Parathyroid adenoma (tissue), 2 donors: ENCODE data around the gene ACACB.

Source experiments
- H2AFZ ChIP-seq: fragments of 300-600 bp; sonication (generic); one replicate; pipeline ENCODE4 v1.7.0; 2017; ENCODE audit warnings: antibody characterized with exemption, mild to moderate bottlenecking
- H3K27ac ChIP-seq: fragments of 300-600 bp; sonication (generic); one replicate; pipeline ENCODE4 v1.7.0; 2017
- H3K27me3 ChIP-seq: fragments of 300-600 bp; sonication (generic); one replicate; pipeline ENCODE4 v1.7.0; 2017; ENCODE audit warnings: low read length; ENCODE audit not compliant: control insufficient read depth, insufficient read depth
- H3K36me3 ChIP-seq: fragments of 300-600 bp; sonication (generic); one replicate; pipeline ENCODE4 v1.7.0; 2017; ENCODE audit warnings: low read length; ENCODE audit not compliant: control insufficient read depth, insufficient read depth
- H3K4me1 ChIP-seq: fragments of 300-600 bp; sonication (generic); one replicate; pipeline ENCODE4 v1.7.0; 2017; ENCODE audit warnings: control low read depth
- H3K4me2 ChIP-seq: fragments of 300-600 bp; sonication (generic); one replicate; pipeline ENCODE4 v1.7.0; 2017; ENCODE audit warnings: low read length
- H3K4me3 ChIP-seq: fragments of 300-600 bp; sonication (generic); one replicate; pipeline ENCODE4 v1.7.0; 2017; ENCODE audit warnings: low read depth, low read length
- H3K79me2 ChIP-seq: fragments of 300-600 bp; sonication (generic); one replicate; pipeline ENCODE4 v1.7.0; 2017; ENCODE audit warnings: control low read depth
- H3K9ac ChIP-seq: fragments of 300-600 bp; sonication (generic); one replicate; pipeline ENCODE4 v1.7.0; 2017; ENCODE audit warnings: mild to moderate bottlenecking
- H3K9me3 ChIP-seq: fragments of 300-600 bp; sonication (generic); one replicate; pipeline ENCODE4 v1.7.0; 2017; ENCODE audit warnings: low read length; ENCODE audit not compliant: control insufficient read depth
- CTCF ChIP-seq: fragments of 300-600 bp; sonication (generic); IDR thresholded peaks from one replicate; pipeline ENCODE4 v1.7.0; 2017; ENCODE audit warnings: antibody characterized with exemption, mild to moderate bottlenecking
- donor health status: primary hyperparathyroidism.

The ACACB gene

DNA sequence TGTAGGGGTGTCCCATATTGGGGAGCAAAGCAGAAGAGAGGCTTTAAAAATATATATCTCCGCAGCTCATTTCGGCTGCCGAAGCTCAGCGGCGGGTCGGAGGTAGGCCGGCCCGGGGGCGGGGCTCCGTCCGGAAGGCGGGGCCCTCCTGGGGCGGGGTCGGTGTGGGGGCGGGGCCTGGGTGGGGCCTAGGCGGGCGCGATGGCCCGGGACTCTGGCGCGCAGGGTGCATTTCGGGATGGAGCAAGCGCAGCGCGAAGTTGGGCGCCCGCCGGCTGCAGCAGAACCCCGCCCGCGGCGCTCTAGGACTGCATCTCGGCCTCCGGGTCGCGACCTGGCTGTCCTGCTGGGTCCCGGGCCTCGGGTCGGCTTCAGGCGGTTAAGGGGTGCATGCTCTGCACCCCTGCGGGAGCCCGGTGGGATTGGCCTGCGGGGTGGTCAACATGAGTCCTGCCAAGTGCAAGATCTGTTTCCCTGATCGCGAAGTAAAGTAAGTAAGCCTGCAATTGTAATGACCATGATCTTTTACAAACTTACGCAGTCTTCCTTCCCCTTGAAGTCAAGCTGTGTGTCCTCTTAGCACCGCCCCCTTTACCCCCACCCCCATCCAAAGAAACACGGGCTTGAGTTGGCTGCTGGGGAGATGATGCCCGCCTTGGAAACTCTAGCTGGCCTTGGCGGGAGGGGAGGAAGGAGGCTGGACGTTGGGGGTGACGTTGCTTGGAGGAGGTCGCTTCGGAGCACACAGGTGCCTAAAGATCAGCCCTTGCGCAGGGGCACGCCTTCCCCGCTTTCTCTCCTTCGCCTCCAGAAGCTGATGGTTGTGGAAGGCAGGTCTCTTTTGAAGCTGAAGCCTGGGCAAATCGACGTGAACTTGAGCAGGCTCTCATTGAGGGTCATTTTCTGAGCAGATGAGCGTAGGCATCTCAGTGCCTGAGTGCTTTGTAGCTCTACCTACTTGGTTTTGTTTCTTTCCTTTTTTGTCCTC lies 38.4 kb downstream of the ACACB start:
- Histone ChIP-seq H3K9me3 (no peaks in the 10 kb centered on the region), H3K36me3 (no peaks in the 10 kb centered on the region), H3K79me2 (peaks cover 45% of the 10 kb centered on the region), H3K4me1 (peaks cover 12% of the 10 kb centered on the region), H3K9ac (no peak overlapping the region), H3K4me2 (no peak overlapping the region), H2AFZ (peak overlapping the region; percentile 77), H3K27ac (peak overlapping the region; percentile 77), H3K4me3 (peak overlapping the region; percentile 49), H3K27me3 (no peaks in the 10 kb centered on the region)
- TF ChIP-seq CTCF = no peak

DNA sequence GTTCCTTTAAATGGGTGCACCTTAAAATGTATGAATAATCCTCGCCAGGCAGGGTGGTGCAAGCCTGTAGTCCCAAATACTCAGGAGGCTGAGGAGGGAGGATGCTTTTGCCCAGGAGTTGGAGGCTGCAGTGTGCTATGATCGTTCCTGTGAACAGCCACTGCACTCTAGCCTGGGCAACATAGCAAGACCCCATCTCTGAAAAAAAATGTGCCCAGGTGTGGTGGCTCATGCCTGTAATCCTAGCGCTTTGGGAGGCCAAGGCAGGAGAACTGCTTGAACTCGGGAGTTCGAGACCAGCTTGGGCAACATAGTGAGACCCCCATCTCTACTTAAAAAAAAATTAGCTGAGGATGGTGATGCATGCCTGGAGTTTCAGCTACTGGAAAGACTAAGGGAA lies 39.6 kb downstream of the ACACB start:
- H3K4me2 ChIP-seq = no peak overlapping the region
- H3K9me3 ChIP-seq = no peaks in the 10 kb centered on the region
- no peak overlapping the region for H2AFZ ChIP-seq
- H3K4me1 ChIP-seq = peaks cover 17% of the 10 kb centered on the region
- H3K9ac ChIP-seq = no peak overlapping the region
- peaks cover 49% of the 10 kb centered on the region for H3K79me2 ChIP-seq
- H3K27ac ChIP-seq = no peak overlapping the region
- no peaks in the 10 kb centered on the region for H3K36me3 ChIP-seq
- no peaks in the 10 kb centered on the region for H3K27me3 ChIP-seq
- H3K4me3 ChIP-seq = no peak overlapping the region
- no peak for TF ChIP-seq CTCF

DNA sequence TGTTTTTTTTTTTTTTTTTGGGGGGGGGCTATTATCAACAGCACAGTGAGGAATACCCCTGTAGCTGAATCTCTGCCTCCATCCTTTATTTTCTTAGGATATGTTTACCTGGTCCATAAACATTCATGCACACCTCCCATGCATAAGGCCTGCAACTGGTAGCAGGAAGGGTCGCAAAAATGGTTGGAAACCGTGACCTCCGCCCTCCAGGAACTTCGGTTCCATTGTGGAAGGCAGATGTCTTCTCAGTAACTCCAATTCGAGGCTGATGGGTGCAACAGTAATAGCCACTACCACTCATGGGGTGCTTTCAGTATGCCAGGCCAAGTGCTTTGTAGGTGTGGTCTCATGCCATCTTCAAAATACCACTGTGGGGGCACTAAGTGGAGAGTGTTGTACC lies 40.2 kb downstream of the ACACB start:
- H3K27me3 ChIP-seq = no peaks in the 10 kb centered on the region
- H3K4me2 ChIP-seq = no peak overlapping the region
- H3K9me3 ChIP-seq = no peaks in the 10 kb centered on the region
- peaks cover 17% of the 10 kb centered on the region for H3K4me1 ChIP-seq
- TF ChIP-seq CTCF = no peak
- no peaks in the 10 kb centered on the region for H3K36me3 ChIP-seq
- H3K79me2 ChIP-seq = peaks cover 50% of the 10 kb centered on the region
- H2AFZ ChIP-seq = no peak overlapping the region
- no peak overlapping the region for H3K9ac ChIP-seq
- H3K4me3 ChIP-seq = no peak overlapping the region
- H3K27ac ChIP-seq = no peak overlapping the region

GRCh38 chr12:109157986-109158385 lies 41.6 kb downstream of the ACACB start:
- H3K79me2 ChIP-seq = peaks cover 59% of the 10 kb centered on the region
- TF ChIP-seq CTCF = no peak
- H3K4me1 ChIP-seq = peaks cover 17% of the 10 kb centered on the region
- H3K9me3 ChIP-seq = no peaks in the 10 kb centered on the region
- no peak overlapping the region for H3K27ac ChIP-seq
- H3K36me3 ChIP-seq = no peaks in the 10 kb centered on the region
- H3K4me2 ChIP-seq = no peak overlapping the region
- H3K9ac ChIP-seq = no peak overlapping the region
- no peaks in the 10 kb centered on the region for H3K27me3 ChIP-seq
- H3K4me3 ChIP-seq = no peak overlapping the region
- H2AFZ ChIP-seq = no peak overlapping the region
